Measurements from ENCODE around the gene PZP.
"Not testable (repeated sequence)": the region's sequence is repeated elsewhere in the genome, so short reads cannot be mapped to it uniquely, and the experiment has no call there.

PZP gene

DNA sequence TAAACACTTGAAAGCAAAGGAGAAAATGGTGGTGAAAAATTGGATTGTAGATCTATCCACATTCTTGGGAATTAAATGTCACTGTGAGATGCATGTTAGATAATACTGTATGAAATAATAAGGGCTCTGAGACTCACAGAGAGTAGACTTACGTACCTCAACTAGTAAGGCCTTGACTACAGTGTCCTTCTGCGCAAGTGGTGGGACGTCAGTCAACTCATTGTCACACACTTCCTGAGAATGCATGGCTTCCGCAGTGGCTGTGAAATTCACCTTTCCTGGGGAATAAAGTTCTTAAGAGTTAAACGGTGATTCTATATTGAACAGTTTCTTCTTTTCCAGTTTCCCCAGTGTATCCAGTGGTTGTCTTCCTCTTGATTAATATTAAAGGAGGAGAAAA is 32.6 kb upstream of the PZP start:
- Histone ChIP-seq H3K9ac (ENCODE audit: low read depth, low read length) (no peak overlapping the region), H3K27me3 (ENCODE audit: insufficient read depth, low read length) (no peaks in the 10 kb centered on the region), H3K27ac (ENCODE audit: low read depth, low read length) (no peak overlapping the region), H3K36me3 (ENCODE audit: insufficient read depth, low read length) (no peaks in the 10 kb centered on the region), H3K9me3 (ENCODE audit: insufficient read depth, low read depth, low read length) (no peaks in the 10 kb centered on the region), H3K4me1 (ENCODE audit: insufficient read depth, low read length) (no peaks in the 10 kb centered on the region), H3K4me3 (ENCODE audit: low read length) (no peak overlapping the region)
- 93% methylated on average over 5 of the region's 5 CpGs for WGBS

DNA sequence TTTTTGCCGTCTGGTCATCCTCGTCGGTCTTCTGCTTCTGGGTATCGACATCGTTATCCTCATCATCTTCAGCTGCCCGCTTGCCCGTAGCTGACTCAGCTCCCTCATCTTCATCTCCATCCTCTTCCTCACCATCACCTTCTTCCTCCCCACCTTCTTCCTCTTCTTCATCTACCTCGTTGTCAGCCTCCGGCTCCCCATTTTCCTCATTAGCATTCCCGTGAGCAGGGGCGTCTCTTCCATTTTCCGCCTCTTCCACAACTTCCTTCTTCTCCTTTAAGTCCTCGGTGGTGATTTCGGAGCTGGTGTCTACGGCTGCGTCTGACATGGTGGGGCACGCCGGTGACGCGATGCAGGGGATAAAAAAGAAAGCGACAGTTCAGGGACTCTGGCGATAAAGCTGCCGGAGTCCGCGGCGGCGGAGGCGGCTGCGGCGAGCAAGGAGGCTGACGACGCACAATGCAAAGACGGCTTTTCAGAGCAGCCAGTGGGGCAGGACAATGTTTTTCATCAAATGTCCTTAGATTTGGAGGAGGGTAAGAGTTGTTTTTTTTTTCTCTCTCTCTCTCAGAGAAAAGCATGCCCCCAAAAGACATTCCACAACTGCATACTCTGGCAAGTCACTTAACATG is 31.9 kb upstream of the PZP start:
- H3K4me1 ChIP-seq (ENCODE audit: insufficient read depth, low read length); H3K9ac ChIP-seq (ENCODE audit: low read depth, low read length); H3K9me3 ChIP-seq (ENCODE audit: insufficient read depth, low read depth, low read length); H3K27me3 ChIP-seq (ENCODE audit: insufficient read depth, low read length); H3K36me3 ChIP-seq (ENCODE audit: insufficient read depth, low read length); H3K27ac ChIP-seq (ENCODE audit: low read depth, low read length); H3K4me3 ChIP-seq (ENCODE audit: low read length): not testable (repeated sequence)
- WGBS = 95% methylated on average over 32 of the region's 33 CpGs

DNA sequence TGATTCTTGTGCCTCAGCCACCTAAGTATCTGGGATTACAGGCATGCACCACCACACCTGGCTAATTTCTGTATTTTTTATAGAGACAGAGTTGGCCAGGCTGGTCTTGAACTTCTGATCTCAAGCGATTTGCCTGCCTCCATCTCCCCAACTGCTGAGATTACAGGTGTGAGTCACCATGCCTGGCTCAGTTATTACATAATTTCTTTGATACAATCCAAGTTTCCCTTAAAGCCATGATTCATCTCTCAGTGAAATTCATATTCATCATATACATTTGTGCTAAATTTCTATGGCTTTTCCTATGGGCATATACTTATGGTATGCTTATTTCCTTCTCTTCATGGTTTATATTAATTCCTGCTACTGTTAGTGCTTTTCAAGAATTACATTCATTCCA is 29.1 kb upstream of the PZP start:
- H3K4me1 ChIP-seq (ENCODE audit: insufficient read depth, low read length) = no peaks in the 10 kb centered on the region
- no peak overlapping the region for H3K9ac ChIP-seq (ENCODE audit: low read depth, low read length)
- no peaks in the 10 kb centered on the region for H3K27me3 ChIP-seq (ENCODE audit: insufficient read depth, low read length)
- H3K27ac ChIP-seq (ENCODE audit: low read depth, low read length) = no peak overlapping the region
- 88% methylated on average over 1 of the region's 1 CpG for WGBS
- H3K36me3 ChIP-seq (ENCODE audit: insufficient read depth, low read length) = no peaks in the 10 kb centered on the region
- H3K4me3 ChIP-seq (ENCODE audit: low read length) = no peak overlapping the region
- H3K9me3 ChIP-seq (ENCODE audit: insufficient read depth, low read depth, low read length) = no peaks in the 10 kb centered on the region

DNA sequence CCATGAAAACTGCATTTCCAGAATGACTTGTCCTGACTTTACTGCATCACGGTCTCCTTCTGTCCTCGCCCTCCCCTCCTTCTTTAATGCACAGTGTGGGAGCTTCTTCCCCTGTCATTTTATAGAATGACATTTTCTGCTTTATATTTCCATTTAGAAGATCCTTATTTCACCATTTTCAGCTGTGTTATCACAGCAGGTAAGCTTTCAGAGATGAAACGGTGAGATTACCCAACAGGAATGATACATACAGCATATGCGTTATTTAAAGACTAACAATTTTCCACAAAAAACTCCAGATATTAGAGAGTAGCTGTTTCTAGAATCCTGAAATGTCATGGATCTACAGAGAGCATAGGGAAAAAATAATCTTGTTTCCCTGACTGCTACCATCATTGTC is 27.3 kb upstream of the PZP start:
- WGBS = 92% methylated on average over 4 of the region's 4 CpGs
- H3K9me3 ChIP-seq (ENCODE audit: insufficient read depth, low read depth, low read length) = no peaks in the 10 kb centered on the region
- no peaks in the 10 kb centered on the region for H3K27me3 ChIP-seq (ENCODE audit: insufficient read depth, low read length)
- H3K36me3 ChIP-seq (ENCODE audit: insufficient read depth, low read length) = no peaks in the 10 kb centered on the region
- no peak overlapping the region for H3K9ac ChIP-seq (ENCODE audit: low read depth, low read length)
- H3K4me3 ChIP-seq (ENCODE audit: low read length) = no peak overlapping the region
- H3K27ac ChIP-seq (ENCODE audit: low read depth, low read length) = no peak overlapping the region
- H3K4me1 ChIP-seq (ENCODE audit: insufficient read depth, low read length) = no peaks in the 10 kb centered on the region

DNA sequence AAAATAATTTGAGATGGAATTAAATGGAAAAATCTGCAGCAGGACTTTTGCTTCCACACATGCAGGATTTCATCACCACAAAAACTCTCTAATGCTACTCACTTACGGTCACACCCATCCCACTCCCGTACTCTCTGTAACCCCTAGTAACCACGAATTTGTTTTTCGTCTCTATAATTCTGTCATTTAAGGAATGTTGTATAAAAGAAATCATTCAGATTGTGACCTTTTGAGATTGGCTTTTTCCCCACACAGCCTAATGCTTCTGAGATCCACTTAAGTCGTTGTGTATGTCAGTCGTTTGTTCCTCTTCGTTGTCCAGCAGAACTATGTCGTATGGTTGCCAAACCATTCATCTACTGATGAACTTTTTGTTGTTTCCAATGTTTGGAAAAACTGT is 19.8 kb upstream of the PZP start:
- Histone ChIP-seq H3K27ac (ENCODE audit: low read depth, low read length) (no peak overlapping the region), H3K9me3 (ENCODE audit: insufficient read depth, low read depth, low read length) (no peaks in the 10 kb centered on the region), H3K4me3 (ENCODE audit: low read length) (no peak overlapping the region), H3K36me3 (ENCODE audit: insufficient read depth, low read length) (no peaks in the 10 kb centered on the region), H3K4me1 (ENCODE audit: insufficient read depth, low read length) (no peaks in the 10 kb centered on the region), H3K9ac (ENCODE audit: low read depth, low read length) (no peak overlapping the region), H3K27me3 (ENCODE audit: insufficient read depth, low read length) (no peaks in the 10 kb centered on the region)
- 96% methylated on average over 6 of the region's 8 CpGs for WGBS

DNA sequence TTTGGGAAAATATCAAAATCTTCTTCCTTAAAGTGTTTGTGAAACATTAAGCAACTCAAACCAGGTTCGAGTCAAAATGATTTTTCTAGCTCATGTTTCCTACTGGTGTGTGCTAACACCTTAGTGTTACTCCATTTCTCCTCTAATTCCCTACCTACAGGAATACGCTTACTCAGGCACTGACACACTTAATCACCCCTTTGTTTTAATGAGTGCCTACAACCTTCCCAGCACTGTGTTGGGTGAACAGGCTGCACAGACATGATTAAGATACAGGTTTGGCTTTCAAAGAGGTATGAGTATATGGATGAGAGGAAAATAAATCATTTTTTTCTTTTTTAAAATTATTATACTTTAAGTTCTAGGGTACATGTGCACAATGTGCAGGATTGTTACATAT is 15.6 kb upstream of the PZP start:
- no peaks in the 10 kb centered on the region for H3K36me3 ChIP-seq (ENCODE audit: insufficient read depth, low read length)
- no peaks in the 10 kb centered on the region for H3K4me1 ChIP-seq (ENCODE audit: insufficient read depth, low read length)
- H3K27ac ChIP-seq (ENCODE audit: low read depth, low read length) = no peak overlapping the region
- WGBS = 94% methylated on average over 2 of the region's 2 CpGs
- no peaks in the 10 kb centered on the region for H3K27me3 ChIP-seq (ENCODE audit: insufficient read depth, low read length)
- no peak overlapping the region for H3K9ac ChIP-seq (ENCODE audit: low read depth, low read length)
- H3K4me3 ChIP-seq (ENCODE audit: low read length) = no peak overlapping the region
- no peaks in the 10 kb centered on the region for H3K9me3 ChIP-seq (ENCODE audit: insufficient read depth, low read depth, low read length)

DNA sequence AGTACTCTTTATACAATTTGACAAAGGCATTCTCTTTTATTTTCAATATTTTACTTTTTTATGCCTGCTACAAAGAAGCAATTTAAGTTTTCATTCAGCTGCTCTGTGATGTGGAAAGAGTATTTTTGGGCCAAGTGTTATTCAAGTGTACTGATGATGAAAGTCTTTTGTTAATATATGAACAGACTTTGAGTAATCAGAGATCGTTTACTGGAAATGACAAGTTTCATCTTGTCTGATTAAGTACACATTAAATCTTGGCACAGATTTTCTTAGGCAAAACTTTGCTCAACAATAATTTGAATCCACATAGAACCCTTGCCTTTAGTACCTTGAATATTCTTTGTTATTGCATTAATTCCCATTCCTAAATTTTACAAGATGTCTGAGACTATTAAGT is 13.3 kb upstream of the PZP start:
- H3K9ac ChIP-seq (ENCODE audit: low read depth, low read length) = no peak overlapping the region

DNA sequence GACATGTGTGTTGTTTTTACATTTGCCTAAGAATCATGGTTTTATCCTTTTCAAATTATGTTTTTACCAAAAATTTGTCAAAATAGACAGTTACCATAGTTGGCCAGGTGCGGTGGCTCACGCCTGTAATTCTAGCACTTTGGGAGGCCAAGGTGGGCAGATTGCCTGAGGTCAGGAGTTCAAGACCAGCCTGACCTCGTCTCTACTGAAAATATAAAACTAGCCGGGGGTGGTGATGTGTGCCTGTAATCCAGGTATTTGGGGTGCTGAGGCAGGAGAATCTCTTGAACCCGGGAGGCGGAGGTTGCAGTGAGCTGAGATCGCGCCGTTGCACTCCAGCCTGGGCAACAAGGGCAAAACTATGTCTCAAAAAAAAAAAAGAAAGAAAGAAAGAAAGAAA is 12.8 kb upstream of the PZP start:
- H3K4me3 ChIP-seq (ENCODE audit: low read length); H3K27ac ChIP-seq (ENCODE audit: low read depth, low read length); H3K4me1 ChIP-seq (ENCODE audit: insufficient read depth, low read length); H3K9me3 ChIP-seq (ENCODE audit: insufficient read depth, low read depth, low read length); H3K9ac ChIP-seq (ENCODE audit: low read depth, low read length); H3K27me3 ChIP-seq (ENCODE audit: insufficient read depth, low read length); H3K36me3 ChIP-seq (ENCODE audit: insufficient read depth, low read length): not testable (repeated sequence)
- WGBS = 86% methylated on average over 9 of the region's 9 CpGs

More for the DNA sequence above, 13.3 kb upstream of the PZP start:
- H3K27ac ChIP-seq (ENCODE audit: low read depth, low read length) = no peak overlapping the region
- 100% methylated on average over 1 of the region's 1 CpG for WGBS
- H3K9me3 ChIP-seq (ENCODE audit: insufficient read depth, low read depth, low read length) = no peaks in the 10 kb centered on the region
- no peaks in the 10 kb centered on the region for H3K27me3 ChIP-seq (ENCODE audit: insufficient read depth, low read length)
- no peaks in the 10 kb centered on the region for H3K36me3 ChIP-seq (ENCODE audit: insufficient read depth, low read length)
- no peaks in the 10 kb centered on the region for H3K4me1 ChIP-seq (ENCODE audit: insufficient read depth, low read length)
- no peak overlapping the region for H3K4me3 ChIP-seq (ENCODE audit: low read length)

DNA sequence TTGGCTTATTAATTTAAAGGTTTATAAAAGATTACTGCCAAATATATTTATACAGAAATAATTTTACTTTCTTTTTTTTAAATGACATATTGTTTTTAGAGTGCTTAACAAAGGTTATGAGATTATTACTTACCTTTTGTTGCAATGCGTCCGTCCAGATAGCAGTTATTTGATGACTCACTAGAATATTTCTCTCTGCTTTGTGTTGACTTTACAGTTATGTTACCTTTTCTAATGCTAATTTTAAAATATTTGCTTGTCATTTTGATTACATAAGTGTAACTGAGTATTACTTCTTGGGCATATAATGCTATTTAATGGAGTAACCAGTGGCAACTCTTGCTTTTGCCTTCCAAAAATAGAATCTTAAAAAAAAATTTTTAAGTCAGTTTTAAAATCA is 6.3 kb upstream of the PZP start:
- H3K4me1 ChIP-seq (ENCODE audit: insufficient read depth, low read length) = no peaks in the 10 kb centered on the region
- 0 out of 2 replicates have a peak, but pooled peaks cover 3% of the 10 kb centered on the region for H3K9me3 ChIP-seq (ENCODE audit: insufficient read depth, low read depth, low read length)
- H3K27ac ChIP-seq (ENCODE audit: low read depth, low read length) = no peak overlapping the region
- no peak overlapping the region for H3K9ac ChIP-seq (ENCODE audit: low read depth, low read length)
- 92% methylated on average over 2 of the region's 2 CpGs for WGBS
- H3K4me3 ChIP-seq (ENCODE audit: low read length) = no peak overlapping the region
- H3K36me3 ChIP-seq (ENCODE audit: insufficient read depth, low read length) = no peaks in the 10 kb centered on the region
- H3K27me3 ChIP-seq (ENCODE audit: insufficient read depth, low read length) = no peaks in the 10 kb centered on the region

DNA sequence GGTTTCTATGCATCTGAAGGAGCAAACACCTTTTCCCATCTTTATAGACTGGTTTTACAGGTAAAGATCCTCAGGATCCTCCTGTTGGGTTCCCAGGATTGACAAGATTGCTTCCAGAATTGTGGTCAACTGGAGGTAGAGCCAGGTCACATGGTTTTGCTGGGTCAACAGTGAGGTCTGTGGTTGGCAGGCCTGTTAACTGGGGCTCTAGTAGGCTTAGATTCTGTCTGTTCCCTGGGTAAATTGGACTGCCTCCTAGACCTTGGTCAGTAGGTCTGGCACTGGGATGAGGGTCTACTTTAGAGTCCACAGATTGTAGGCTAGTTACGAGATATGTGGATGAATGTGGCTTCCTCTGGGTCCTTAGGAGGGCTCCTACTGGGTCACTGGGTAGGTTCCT is 3.5 kb upstream of the PZP start:
- Histone ChIP-seq H3K27ac (ENCODE audit: low read depth, low read length) (no peak overlapping the region), H3K4me1 (ENCODE audit: insufficient read depth, low read length) (no peaks in the 10 kb centered on the region), H3K9ac (ENCODE audit: low read depth, low read length) (no peak overlapping the region), H3K36me3 (ENCODE audit: insufficient read depth, low read length) (no peaks in the 10 kb centered on the region), H3K4me3 (ENCODE audit: low read length) (no peak overlapping the region), H3K27me3 (ENCODE audit: insufficient read depth, low read length) (no peaks in the 10 kb centered on the region), H3K9me3 (ENCODE audit: insufficient read depth, low read depth, low read length) (0 out of 2 replicates have a peak, but pooled peaks cover 3% of the 10 kb centered on the region)
- WGBS = 92% methylated on average over 1 of the region's 1 CpG

DNA sequence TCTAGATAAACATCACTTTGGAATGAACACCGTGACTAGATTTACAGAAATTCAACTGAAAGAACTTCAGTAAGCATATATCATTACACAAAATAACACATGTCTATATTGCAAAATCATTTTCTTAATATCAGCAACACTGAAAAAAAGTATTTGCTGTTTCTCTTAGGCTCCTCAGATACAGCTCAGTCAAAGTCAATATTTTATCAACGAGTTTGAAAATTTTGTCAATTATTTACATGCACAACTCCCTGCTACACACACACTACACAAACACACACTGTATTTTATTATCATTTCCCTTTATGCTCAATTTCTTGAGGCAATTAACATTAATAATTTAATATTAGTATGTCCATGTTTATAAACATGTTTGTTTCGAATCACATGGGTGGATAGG is 3.8 kb downstream of the PZP start:
- Histone ChIP-seq H3K4me1 (ENCODE audit: insufficient read depth, low read length) (no peaks in the 10 kb centered on the region), H3K9me3 (ENCODE audit: insufficient read depth, low read depth, low read length) (no peaks in the 10 kb centered on the region), H3K9ac (ENCODE audit: low read depth, low read length) (no peak overlapping the region), H3K36me3 (ENCODE audit: insufficient read depth, low read length) (no peaks in the 10 kb centered on the region), H3K4me3 (ENCODE audit: low read length) (no peak overlapping the region), H3K27ac (ENCODE audit: low read depth, low read length) (no peak overlapping the region), H3K27me3 (ENCODE audit: insufficient read depth, low read length) (no peaks in the 10 kb centered on the region)
- WGBS = 93% methylated on average over 2 of the region's 3 CpGs

DNA sequence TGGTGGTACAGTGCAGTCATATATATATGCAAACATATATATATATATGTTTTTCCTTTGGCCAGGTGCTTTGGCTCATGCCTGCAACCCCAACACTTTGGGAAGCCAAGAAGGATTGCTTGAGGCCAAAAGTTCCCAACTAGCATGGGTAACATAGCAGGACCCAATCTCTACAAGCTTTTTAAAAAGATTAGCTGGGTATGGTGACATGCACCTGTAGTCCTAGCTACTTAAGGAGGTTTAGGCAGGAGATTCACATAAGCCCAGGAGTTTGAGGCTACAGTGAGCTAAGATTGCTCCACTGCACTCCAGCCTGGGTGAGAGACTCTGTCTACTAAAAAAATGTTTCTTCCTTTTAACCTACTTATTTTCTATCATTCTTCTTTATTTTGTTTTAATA is 10.2 kb downstream of the PZP start:
- H3K27me3 ChIP-seq (ENCODE audit: insufficient read depth, low read length) = no peaks in the 10 kb centered on the region
- no peaks in the 10 kb centered on the region for H3K9me3 ChIP-seq (ENCODE audit: insufficient read depth, low read depth, low read length)
- no peaks in the 10 kb centered on the region for H3K36me3 ChIP-seq (ENCODE audit: insufficient read depth, low read length)
- no peaks in the 10 kb centered on the region for H3K4me1 ChIP-seq (ENCODE audit: insufficient read depth, low read length)
- H3K9ac ChIP-seq (ENCODE audit: low read depth, low read length) = no peak overlapping the region
- no peak overlapping the region for H3K4me3 ChIP-seq (ENCODE audit: low read length)
- no peak overlapping the region for H3K27ac ChIP-seq (ENCODE audit: low read depth, low read length)

All from HUES64 (cell line).